Measurements from ENCODE around the gene LAPTM5.

LAPTM5 gene

GRCh38 chr1:30684881-30685795, 72.4 kb downstream of the LAPTM5 start:
- TF ChIP-seq CTCF (IDR thresholded peaks at IDR 0.05; ENCODE audit: low read depth, low read length): no peak
- DNase-seq (ENCODE audit: low read depth, low spot score): no peak
- in situ Hi-C loops (cut with HindIII; ENCODE audit: low sequenced_read_pairs): no loop called here
- no peak overlapping the region for H3K4me3 ChIP-seq (ENCODE audit: low read depth, low read length)

GRCh38 chr1:30684259-30684658, 73.3 kb downstream of the LAPTM5 start:
- in situ Hi-C loops (cut with HindIII; ENCODE audit: low sequenced_read_pairs): no loop called here
- DNase-seq (ENCODE audit: low read depth, low spot score): no peak
- no peak for TF ChIP-seq CTCF (IDR thresholded peaks at IDR 0.05; ENCODE audit: low read depth, low read length)
- no peak overlapping the region for H3K4me3 ChIP-seq (ENCODE audit: low read depth, low read length)

GRCh38 chr1:30683699-30684098, 73.9 kb downstream of the LAPTM5 start:
- TF ChIP-seq CTCF (IDR thresholded peaks at IDR 0.05; ENCODE audit: low read depth, low read length): no peak
- no peak for DNase-seq (ENCODE audit: low read depth, low spot score)
- in situ Hi-C loops (cut with HindIII; ENCODE audit: low sequenced_read_pairs): no loop called here
- H3K4me3 ChIP-seq (ENCODE audit: low read depth, low read length): no peak overlapping the region
